Endothelial cell of umbilical vein (primary cell): ENCODE measurements around the gene WDR6. TPM values are rescaled to one million over a fixed set of nuclear protein-coding genes. Genes with fewer than 3 reads are reported as not detected.

Experiments
- BruUV-seq: library from RNA; stranded (reverse); fragments of 400-500 nt; replicated peaks from 2 replicates; lab custom pipeline; 2021; lab: Mats Ljungman, UMichigan
- CTCF ChIA-PET: fragments of 300-600, 350-600 bp; sonication (Branson Sonifier 250); formaldehyde crosslinking; loops from one replicate; lab custom pipeline; 2021; ENCODE audit warnings: antibody characterized with exemption, inconsistent platforms; lab: Charles Lee
- POLR2A ChIA-PET: fragments of 300-600, 350-600 bp; sonication (Branson Sonifier 250); formaldehyde crosslinking; loops from one replicate; lab custom pipeline; 2021; ENCODE audit warnings: antibody characterized with exemption, inconsistent platforms; lab: Charles Lee
- DNase-seq: peaks from one replicate; pipeline ENCODE4 v3.0.0-alpha.2; 2011; ENCODE audit warnings: low read depth, low spot score
- FAIRE-seq: peaks from 2 replicates; lab custom pipeline; 2011; peaks lifted over from hg19 to GRCh38; lab: Jason Lieb, UNC
- H2AFZ ChIP-seq: 2 replicates; pipeline ENCODE4 v1.6.0; 2012; ENCODE audit warnings: low read depth, low read length, control low read depth, inconsistent platforms
- H3K27ac ChIP-seq: 2 replicates; pipeline ENCODE4 v1.5.1; 2011; ENCODE audit warnings: low read depth, mild to moderate bottlenecking, control low read depth, low read length, moderate library complexity; ENCODE audit not compliant: insufficient read depth
- H3K27me3 ChIP-seq, 2 experiments: 2 replicates each; pipeline versions ENCODE4 v1.6.0 to v1.6.1; 2011; ENCODE audit warnings: low read length in 2 of 2, mixed read lengths in 1 of 2; ENCODE audit not compliant: control insufficient read depth in 2 of 2, insufficient read depth in 2 of 2
- H3K36me3 ChIP-seq, 2 experiments: 2 replicates in 1 of 2; 3 replicates in 1 of 2; pipeline ENCODE4 v1.5.1; 2011; ENCODE audit warnings: low read length in 2 of 2, mild to moderate bottlenecking in 1 of 2, moderate library complexity in 1 of 2; ENCODE audit not compliant: control insufficient read depth in 2 of 2, insufficient read depth in 2 of 2; ENCODE audit errors: extremely low read depth in 1 of 2
- H3K4me1 ChIP-seq: 3 replicates; pipeline ENCODE4 v1.5.1; 2011; ENCODE audit warnings: mild to moderate bottlenecking, low read length; ENCODE audit not compliant: control insufficient read depth, insufficient read depth; ENCODE audit errors: extremely low read depth
- H3K4me2 ChIP-seq: 2 replicates; pipeline ENCODE4 v1.6.1; 2011; ENCODE audit warnings: low read length, control low read depth, mixed read lengths; ENCODE audit not compliant: insufficient read depth
- H3K4me3 ChIP-seq, 3 experiments: fragments of 200-600 bp in 1 of 3; sonication (generic), shearing (Covaris generic) in 1 of 3; replicated peaks in 1 of 3; 2 replicates each; pipeline ENCODE4 v1.5.1; 2011 to 2016; ENCODE audit warnings: control low read depth in 3 of 3, low read length in 3 of 3, mild to moderate bottlenecking in 2 of 3, inconsistent platforms in 1 of 3, low read depth in 1 of 3, moderate library complexity in 1 of 3; ENCODE audit not compliant: insufficient read depth in 1 of 3
- H3K79me2 ChIP-seq: 2 replicates; pipeline ENCODE4 v1.6.0; 2012; ENCODE audit warnings: low read length, inconsistent platforms; ENCODE audit not compliant: control insufficient read depth, insufficient read depth
- H3K9ac ChIP-seq: replicated peaks from 2 replicates; pipeline ENCODE3; 2011; ENCODE audit warnings: low read length, control low read depth; ENCODE audit not compliant: insufficient read depth; ENCODE audit errors: extremely low read depth
- H3K9me1 ChIP-seq: replicated peaks from 3 replicates; pipeline ENCODE4 v1.6.0; 2011; ENCODE audit warnings: mild to moderate bottlenecking, low read length; ENCODE audit not compliant: control insufficient read depth, insufficient read depth; ENCODE audit errors: extremely low read depth
- H3K9me3 ChIP-seq: replicated peaks from 2 replicates; pipeline ENCODE4 v1.5.1; 2012; ENCODE audit warnings: low read length, inconsistent platforms; ENCODE audit not compliant: control insufficient read depth, insufficient read depth
- H4K20me1 ChIP-seq: replicated peaks from 2 replicates; pipeline ENCODE3; 2011; ENCODE audit warnings: mild to moderate bottlenecking, low read length; ENCODE audit not compliant: control insufficient read depth, insufficient read depth; ENCODE audit errors: extremely low read depth
- EZH2 ChIP-seq: IDR thresholded peaks from 2 replicates; pipeline ENCODE4 v1.6.1; 2012; ENCODE audit warnings: borderline replicate concordance, low read depth, mild to moderate bottlenecking, moderate library complexity, low read length, inconsistent platforms; ENCODE audit not compliant: severe bottlenecking
- FOS ChIP-seq: IDR thresholded peaks from 2 replicates; pipeline ENCODE4 v1.6.1; 2011; ENCODE audit warnings: mild to moderate bottlenecking, low read length, moderate library complexity, borderline replicate concordance; ENCODE audit not compliant: insufficient read depth
- GATA2 ChIP-seq: IDR thresholded peaks from 2 replicates; pipeline ENCODE4 v1.7.0; 2011; ENCODE audit warnings: low read depth, mild to moderate bottlenecking, moderate library complexity, mixed read lengths, low read length; ENCODE audit not compliant: insufficient read length, insufficient read depth
- JUN ChIP-seq: IDR thresholded peaks from 2 replicates; pipeline ENCODE4 v1.6.1; 2011; ENCODE audit warnings: borderline replicate concordance, low read depth; ENCODE audit not compliant: insufficient read length, insufficient read depth
- MYC ChIP-seq: IDR thresholded peaks from one replicate; pipeline ENCODE4 v1.6.1; 2011; ENCODE audit warnings: mild to moderate bottlenecking, low read depth, low read length
- POLR2A ChIP-seq: IDR thresholded peaks from 2 replicates; pipeline ENCODE4 v1.6.1; 2012; ENCODE audit warnings: low read depth, mild to moderate bottlenecking, control low read depth, low read length
- POLR2AphosphoS5 ChIP-seq: IDR thresholded peaks from 2 replicates; pipeline ENCODE4 v1.6.1; 2012; ENCODE audit warnings: low read depth, mild to moderate bottlenecking, control low read depth, low read length, moderate library complexity; ENCODE audit not compliant: insufficient read depth
- dilution Hi-C: fragments of 300-500 bp; cut with MboI; formaldehyde crosslinking; loops from one replicate; pipeline ENCODE4 v1.15.0; 2019; ENCODE audit warnings: low sequenced_read_pairs; ENCODE audit not compliant: extremely low pct_ligation_motif_present
- intact Hi-C: fragments of 100-400 bp; cut with micrococcal nuclease; formaldehyde crosslinking; loops from one replicate; pipeline ENCODE4 v1.10.0; 2022
- polyA plus RNA-seq, 4 experiments: library from polyadenylated mRNA; depleted of rRNA in 3 of 4; stranded (reverse) in 3 of 4; unstranded in 1 of 4; fragments of >200 nt; gene quantifications; 2 replicates each; pipeline versions ENCODE4 v1.2.1 to v1.2.3, GENCODE V29; 2011 to 2012; ENCODE audit warnings: missing spikeins in 1 of 4
- total RNA-seq: library from RNA; stranded (reverse); gene quantifications from 2 replicates; pipeline ENCODE4 v1.2.3, GENCODE V29; 2021
- TF ChIP-seq, protein P1 (sequence below): IDR thresholded peaks from 2 replicates; pipeline ENCODE4 v1.6.1; 2011; ENCODE audit not compliant: insufficient read depth, insufficient read length
- TF ChIP-seq, protein P2 (sequence below), 2 donors: IDR thresholded peaks; 1 replicate in 1 of 2; 2 replicates in 1 of 2; pipeline ENCODE4 v1.5.1; 2011; ENCODE audit warnings: low read length in 2 of 2, mild to moderate bottlenecking in 2 of 2, moderate library complexity in 2 of 2, control low read depth in 1 of 2, inconsistent platforms in 1 of 2, low read depth in 1 of 2; ENCODE audit not compliant: insufficient read depth in 1 of 2; ENCODE audit errors: extremely low read depth in 1 of 2

Gene WDR6
- total and polyA plus RNA-seq, 2 donors (not counting 3 experiments of a cell fraction or from before 2014, with no cell fraction given), result 192 to 319 TPM

GRCh38 chr3:49032646-49033304, 25.6 kb downstream of the WDR6 start:
- no TSS peak for BruUV-seq
- POLR2A ChIA-PET, result no interaction called here
- Histone ChIP-seq H3K4me2 (no peak overlapping the region), H3K9me1 (no peaks in the 10 kb centered on the region), H3K4me3 (no peak overlapping the region), H3K4me1 (peaks cover 10% of the 10 kb centered on the region), H4K20me1 (no peaks in the 10 kb centered on the region), H3K27ac (no peak overlapping the region), H3K36me3 (peaks cover 15 to 28% of the 10 kb centered on the region in 2 experiments), H3K27me3 (no peaks in the 10 kb centered on the region), H2AFZ (no peak overlapping the region), H3K79me2 (peaks cover 13% of the 10 kb centered on the region), H3K9me3 (no peaks in the 10 kb centered on the region), H3K9ac (no peak overlapping the region)
- FAIRE-seq (no peak), DNase-seq (no peak)
- TF ChIP-seq, protein P1, sequence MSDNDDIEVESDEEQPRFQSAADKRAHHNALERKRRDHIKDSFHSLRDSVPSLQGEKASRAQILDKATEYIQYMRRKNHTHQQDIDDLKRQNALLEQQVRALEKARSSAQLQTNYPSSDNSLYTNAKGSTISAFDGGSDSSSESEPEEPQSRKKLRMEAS, result no peak
- TF ChIP-seq MYC, result no peak
- no peak for TF ChIP-seq FOS
- no peak for TF ChIP-seq JUN
- no peak for TF ChIP-seq EZH2
- TF ChIP-seq GATA2, result no peak
- no peak for TF ChIP-seq POLR2A
- TF ChIP-seq, protein P2, sequence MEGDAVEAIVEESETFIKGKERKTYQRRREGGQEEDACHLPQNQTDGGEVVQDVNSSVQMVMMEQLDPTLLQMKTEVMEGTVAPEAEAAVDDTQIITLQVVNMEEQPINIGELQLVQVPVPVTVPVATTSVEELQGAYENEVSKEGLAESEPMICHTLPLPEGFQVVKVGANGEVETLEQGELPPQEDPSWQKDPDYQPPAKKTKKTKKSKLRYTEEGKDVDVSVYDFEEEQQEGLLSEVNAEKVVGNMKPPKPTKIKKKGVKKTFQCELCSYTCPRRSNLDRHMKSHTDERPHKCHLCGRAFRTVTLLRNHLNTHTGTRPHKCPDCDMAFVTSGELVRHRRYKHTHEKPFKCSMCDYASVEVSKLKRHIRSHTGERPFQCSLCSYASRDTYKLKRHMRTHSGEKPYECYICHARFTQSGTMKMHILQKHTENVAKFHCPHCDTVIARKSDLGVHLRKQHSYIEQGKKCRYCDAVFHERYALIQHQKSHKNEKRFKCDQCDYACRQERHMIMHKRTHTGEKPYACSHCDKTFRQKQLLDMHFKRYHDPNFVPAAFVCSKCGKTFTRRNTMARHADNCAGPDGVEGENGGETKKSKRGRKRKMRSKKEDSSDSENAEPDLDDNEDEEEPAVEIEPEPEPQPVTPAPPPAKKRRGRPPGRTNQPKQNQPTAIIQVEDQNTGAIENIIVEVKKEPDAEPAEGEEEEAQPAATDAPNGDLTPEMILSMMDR (IDR thresholded peaks at IDR 0.05; ENCODE audit: extremely low read depth in 1 of 2, insufficient read depth in 1 of 2, low read depth in 1 of 2, low read length in 2 of 2), result no peak
- TF ChIP-seq POLR2AphosphoS5, result no peak
- CTCF ChIA-PET, result interaction anchor here (2.3 kb wide), 1 partner anchor 45 kb away, joined by 8 read pairs; no protein-coding TSS in a partner anchor
- dilution Hi-C loops, result no loop called here
- intact Hi-C loops, result no loop called here
